Kidney glomerular epithelial cell (primary cell): ENCODE results near the gene C6orf62.
A peak's percentile ranks its signal among the peaks of the same experiment; 100 is the strongest.
"Not testable (repeated sequence)": the region's sequence is repeated elsewhere in the genome, so short reads cannot be mapped to it uniquely, and the experiment has no call there.

ENCODE experiments used
- DNase-seq: peaks from one replicate; lab custom pipeline; 2025; lab: John Stamatoyannopoulos, UW

Gene C6orf62

GRCh38 chr6:24743265-24743943 lies 24.4 kb upstream of the C6orf62 start:
- DNase-seq = peak; percentile 97

GRCh38 chr6:24742216-24742738 lies 23.3 kb upstream of the C6orf62 start:
- DNase-seq = no peak

- DNase-seq = no peak
These were observed 21.9 kb upstream of the C6orf62 start for GRCh38 chr6:24740861-24741260.

- DNase-seq = no peak
These were observed 19.8 kb upstream of the C6orf62 start for GRCh38 chr6:24738741-24739140.

- not testable (repeated sequence) for DNase-seq
These were observed 15.8 kb upstream of the C6orf62 start for GRCh38 chr6:24734710-24735109.

- DNase-seq = no peak
These were observed 15.2 kb upstream of the C6orf62 start for GRCh38 chr6:24734166-24734565.

- not testable (repeated sequence) for DNase-seq
These were observed 12.6 kb upstream of the C6orf62 start for GRCh38 chr6:24731456-24732134.

GRCh38 chr6:24730653-24731052 lies 11.7 kb upstream of the C6orf62 start:
- DNase-seq = not testable (repeated sequence)

GRCh38 chr6:24723270-24723669 lies 4.3 kb upstream of the C6orf62 start:
- DNase-seq = no peak

GRCh38 chr6:24721461-24722215 lies 2.7 kb upstream of the C6orf62 start:
- DNase-seq = no peak

GRCh38 chr6:24720604-24721460 lies 1.9 kb upstream of the C6orf62 start:
- DNase-seq = peak; percentile 99

- no peak for DNase-seq
These were observed 1.2 kb upstream of the C6orf62 start for GRCh38 chr6:24720131-24720603.

GRCh38 chr6:24718449-24719124 lies 367 bp downstream of the C6orf62 start:
- DNase-seq = no peak

GRCh38 chr6:24716602-24717148 lies 2.3 kb downstream of the C6orf62 start:
- DNase-seq = not testable (repeated sequence)

GRCh38 chr6:24710519-24711303 lies 8.2 kb downstream of the C6orf62 start:
- no peak for DNase-seq

- no peak for DNase-seq
These were observed 9.8 kb downstream of the C6orf62 start for GRCh38 chr6:24709014-24709711.

GRCh38 chr6:24708612-24709011 lies 10.3 kb downstream of the C6orf62 start:
- no peak for DNase-seq

GRCh38 chr6:24704468-24704867 lies 14.5 kb downstream of the C6orf62 start:
- DNase-seq = no peak

- DNase-seq = no peak
These were observed 16.2 kb downstream of the C6orf62 start for GRCh38 chr6:24702720-24703282.
